HK-2 (cell line): ENCODE data around the gene OMP.
A peak's percentile ranks its signal among the peaks of the same experiment; 100 is the strongest.
"Not testable (repeated sequence)": the region's sequence is repeated elsewhere in the genome, so short reads cannot be mapped to it uniquely, and the experiment has no call there.

ENCODE experiments used
- DNase-seq: peaks from one replicate; pipeline ENCODE4 v3.0.0-alpha.2; 2018; ENCODE audit not compliant: unreplicated experiment

OMP gene

GRCh38 chr11:77086521-77087472 is 15.8 kb upstream of the OMP start:
- DNase-seq = no peak

GRCh38 chr11:77087723-77088225 is 14.9 kb upstream of the OMP start:
- DNase-seq = no peak

- DNase-seq = no peak
Observed at GRCh38 chr11:77088236-77089003, 14.2 kb upstream of the OMP start.

GRCh38 chr11:77089004-77089545 is 13.6 kb upstream of the OMP start:
- DNase-seq = no peak

GRCh38 chr11:77090046-77090372 is 12.6 kb upstream of the OMP start:
- no peak for DNase-seq

- DNase-seq = no peak
Observed at GRCh38 chr11:77090373-77091111, 12.1 kb upstream of the OMP start.

GRCh38 chr11:77091146-77091940 is 11.3 kb upstream of the OMP start:
- DNase-seq = peak; percentile 60

- DNase-seq = no peak
Observed at GRCh38 chr11:77092382-77092781, 10.3 kb upstream of the OMP start.

GRCh38 chr11:77093056-77093891 is 9.4 kb upstream of the OMP start:
- DNase-seq = no peak

- DNase-seq = no peak
Observed at GRCh38 chr11:77093987-77094840, 8.4 kb upstream of the OMP start.

- DNase-seq = no peak
Observed at GRCh38 chr11:77094841-77095365, 7.7 kb upstream of the OMP start.

- no peak for DNase-seq
Observed at GRCh38 chr11:77095551-77096490, 6.8 kb upstream of the OMP start.

GRCh38 chr11:77096591-77097019 is 6.0 kb upstream of the OMP start:
- no peak for DNase-seq

- DNase-seq = not testable (repeated sequence)
Observed at GRCh38 chr11:77097180-77097579, 5.5 kb upstream of the OMP start.

GRCh38 chr11:77100166-77101042 is 2.2 kb upstream of the OMP start:
- DNase-seq = no peak

GRCh38 chr11:77101043-77101537 is 1.6 kb upstream of the OMP start:
- DNase-seq = no peak
